Measurements from ENCODE around the gene NUDT22.

GRCh38 chr11:64223001-64223651 lies 2.9 kb upstream of the NUDT22 start:
- no peak for TF ChIP-seq CTCF (IDR thresholded peaks at IDR 0.05; ENCODE audit: low read depth, low read length, poor library complexity, severe bottlenecking)
- no peak for TF ChIP-seq EZH2phosphoT487 (IDR thresholded peaks at IDR 0.05; ENCODE audit: borderline replicate concordance, low read length)

All from DOHH2 (cell line).